ENCODE data around the gene ATOH1.

The ATOH1 gene

DNA sequence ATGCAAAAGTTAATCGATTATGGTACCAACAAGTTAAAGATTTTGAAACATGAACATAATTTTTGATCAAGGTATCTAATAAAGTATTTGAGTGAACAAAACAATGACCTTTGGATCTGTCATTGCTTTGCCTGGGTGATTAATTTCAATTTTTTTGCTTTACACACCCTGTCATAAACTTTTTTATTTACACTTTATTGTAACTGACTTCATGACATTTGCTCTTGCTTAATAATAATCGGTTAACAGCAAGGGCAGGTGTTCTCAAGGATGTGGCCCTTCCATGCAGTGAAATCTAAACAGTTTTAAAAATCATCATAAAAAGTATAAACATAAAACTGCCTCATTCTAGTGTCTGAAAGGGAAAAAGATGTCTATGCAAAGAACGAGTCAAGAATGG, 24.1 kb downstream of the ATOH1 start:
- no peak overlapping the region for H3K27ac ChIP-seq
- no peaks in the 10 kb centered on the region for H3K9me3 ChIP-seq
- no peak for DNase-seq
- peaks cover 0 to 2% of the 10 kb centered on the region in 2 donors for H3K27me3 ChIP-seq
- intact Hi-C loops (cut with DNase I; ENCODE audit: low total_unique reads): no loop called here
- H3K4me1 ChIP-seq: no peaks in the 10 kb centered on the region
- no peak for TF ChIP-seq CTCF (IDR thresholded peaks at IDR 0.05)
- no peaks in the 10 kb centered on the region for H3K36me3 ChIP-seq
- H3K4me3 ChIP-seq: no peak overlapping the region

- Histone ChIP-seq H3K9me3 (no peaks in the 10 kb centered on the region), H3K4me3 (no peak overlapping the region), H3K27me3 (peaks cover 0 to 2% of the 10 kb centered on the region in 2 donors), H3K36me3 (no peaks in the 10 kb centered on the region), H3K27ac (no peak overlapping the region), H3K4me1 (no peaks in the 10 kb centered on the region)
- no peak for DNase-seq
- no peak for TF ChIP-seq CTCF (IDR thresholded peaks at IDR 0.05)
- intact Hi-C loops (cut with DNase I; ENCODE audit: low total_unique reads): no loop called here
These were observed 27.4 kb downstream of the ATOH1 start for GRCh38 chr4:93855926-93856325.

- H3K4me1 ChIP-seq: no peaks in the 10 kb centered on the region
- DNase-seq: no peak
- H3K36me3 ChIP-seq: no peaks in the 10 kb centered on the region
- intact Hi-C loops (cut with DNase I; ENCODE audit: low total_unique reads): no loop called here
- H3K27me3 ChIP-seq: no peaks in the 10 kb centered on the region
- TF ChIP-seq CTCF (IDR thresholded peaks at IDR 0.05): no peak
- H3K9me3 ChIP-seq: no peaks in the 10 kb centered on the region
- no peak overlapping the region for H3K4me3 ChIP-seq
- H3K27ac ChIP-seq: no peak overlapping the region
These were observed 37.1 kb downstream of the ATOH1 start for GRCh38 chr4:93865650-93866049.

- Histone ChIP-seq H3K9me3 (no peaks in the 10 kb centered on the region), H3K36me3 (no peaks in the 10 kb centered on the region), H3K4me1 (no peaks in the 10 kb centered on the region), H3K27me3 (no peaks in the 10 kb centered on the region), H3K27ac (no peak overlapping the region), H3K4me3 (no peak overlapping the region)
- DNase-seq: no peak
- intact Hi-C loops (cut with DNase I; ENCODE audit: low total_unique reads): no loop called here
- TF ChIP-seq CTCF (IDR thresholded peaks at IDR 0.05): no peak
These were observed 39.0 kb downstream of the ATOH1 start for GRCh38 chr4:93867416-93868001.

DNA sequence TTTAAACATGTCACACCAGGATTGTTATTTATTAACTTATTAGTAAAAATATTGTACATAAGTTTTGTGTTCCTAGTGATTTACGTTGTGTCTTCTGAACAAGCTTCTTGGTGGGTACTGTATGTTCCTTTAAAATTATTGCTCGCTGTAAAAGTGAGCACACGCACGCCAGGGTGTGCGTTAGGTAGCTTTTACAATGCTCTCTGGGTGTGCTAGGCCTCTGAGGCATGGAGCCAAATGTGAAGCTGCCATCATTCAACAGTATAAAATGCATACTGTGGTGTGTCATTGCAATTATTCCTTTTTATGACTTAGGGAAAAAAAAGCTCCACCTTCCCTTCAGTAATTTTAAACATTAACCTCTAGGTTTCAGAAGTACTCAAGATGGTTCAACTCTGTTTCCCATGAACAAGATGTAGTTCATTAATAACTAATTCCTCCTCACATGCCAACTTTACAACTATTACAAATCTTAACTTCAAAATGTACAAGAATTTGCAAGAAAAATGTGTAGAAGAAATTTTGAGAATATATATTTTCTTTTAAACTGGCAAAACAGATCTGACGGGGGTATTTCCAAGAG, 42.4 kb downstream of the ATOH1 start:
- DNase-seq: no peak
- Histone ChIP-seq H3K9me3 (no peaks in the 10 kb centered on the region), H3K36me3 (no peaks in the 10 kb centered on the region), H3K4me3 (no peak overlapping the region), H3K27me3 (no peaks in the 10 kb centered on the region), H3K4me1 (no peaks in the 10 kb centered on the region), H3K27ac (no peak overlapping the region)
- intact Hi-C loops (cut with DNase I; ENCODE audit: low total_unique reads): no loop called here
- TF ChIP-seq CTCF (IDR thresholded peaks at IDR 0.05): no peak

Measured in tibial artery (tissue), 4 donors.